Stomach (tissue), 9 donors: ENCODE results near the gene PNPLA4. TPM values are rescaled to one million over a fixed set of nuclear protein-coding genes. Genes with fewer than 3 reads are reported as not detected.
A peak's percentile ranks its signal among the peaks of the same experiment; 100 is the strongest.

Source experiments
- DNase-seq, 2 donors: peaks; one replicate each; pipeline versions ENCODE4 v3.0.0 to v3.0.0-alpha.2; 2013 to 2019
- H3K27ac ChIP-seq, 5 donors: fragments of 200-600 bp in 4 of 5; sonication (generic) in 4 of 5; one replicate each; pipeline ENCODE4 v1.5.1; 2013 to 2019; ENCODE audit warnings: mild to moderate bottlenecking in 1 of 5, moderate library complexity in 1 of 5
- H3K27me3 ChIP-seq, 3 donors: fragments of 200-600 bp; sonication (generic); one replicate each; pipeline ENCODE4 v1.5.1; 2017 to 2019; ENCODE audit warnings: mixed run types in 1 of 3
- H3K36me3 ChIP-seq, 4 donors: fragments of 200-600 bp; sonication (generic); 1 replicate in 3 of 4; 2 replicates in 1 of 4; pipeline ENCODE4 v1.5.1; 2016 to 2019
- H3K4me1 ChIP-seq, 4 donors: fragments of 200-600 bp; sonication (generic); one replicate each; pipeline ENCODE4 v1.5.1; 2016 to 2019
- H3K4me3 ChIP-seq, 4 donors: fragments of 200-600 bp; sonication (generic) in 3 of 4; one replicate each; pipeline ENCODE4 v1.5.1; 2016 to 2019; ENCODE audit warnings: mild to moderate bottlenecking in 1 of 4
- H3K9me3 ChIP-seq, 4 donors: fragments of 200-600 bp; sonication (generic); one replicate each; pipeline ENCODE4 v1.5.1; 2016 to 2019
- EP300 ChIP-seq: sonication (generic); formaldehyde crosslinking; IDR thresholded peaks from one replicate; pipeline ENCODE4 v1.6.1; 2017; ENCODE audit warnings: antibody characterized with exemption
- POLR2A ChIP-seq, 4 donors: fragments of 450-650 bp; IDR thresholded peaks; one replicate each; pipeline ENCODE4 v1.6.1; 2016; ENCODE audit warnings: antibody characterized with exemption in 4 of 4, control low read depth in 2 of 4, mild to moderate bottlenecking in 1 of 4, moderate library complexity in 1 of 4
- POLR2AphosphoS5 ChIP-seq, 3 donors: sonication (generic); formaldehyde crosslinking; IDR thresholded peaks; one replicate each; pipeline ENCODE4 v1.6.1; 2016; ENCODE audit warnings: antibody characterized with exemption in 3 of 3
- WGBS, 5 donors: extraction: QIAGEN DNeasy Blood & Tissue Kit in 3 of 5; methylation state at CpG; one replicate each; pipeline versions ENCODE4 v1.1.5 to v1.1.7; 2013 to 2018; 5-methylcytosine and 5-hydroxymethylcytosine counted together
- intact Hi-C: fragments of 100-400 bp; cut with DNase I; formaldehyde crosslinking; loops from one replicate; pipeline ENCODE4 v1.15.1; 2023; ENCODE audit warnings: low total_unique reads
- polyA plus RNA-seq, 3 donors: library from polyadenylated mRNA; stranded (reverse); fragments of 200-250 nt; gene quantifications; one replicate each; pipeline ENCODE4 v1.2.3, GENCODE V29; 2013
- total RNA-seq, 5 donors: library from RNA; depleted of rRNA; stranded (reverse); fragments of >200 nt; gene quantifications; one replicate each; pipeline versions ENCODE4 v1.1.0 to v1.2.3, GENCODE V29; 2014 to 2016
- TF ChIP-seq, protein P1 (sequence below), 7 experiments: fragments of 450-650 bp in 4 of 7; fragments of 200-600 bp in 3 of 7; sonication (generic) in 3 of 7; IDR thresholded peaks; one replicate each; pipeline ENCODE4 v1.5.1; 2016 to 2019; ENCODE audit warnings: antibody characterized with exemption in 7 of 7, control low read depth in 2 of 7, mild to moderate bottlenecking in 1 of 7
- donor health status: healthy with polysubstance abuse.
- donor health status: Bipolar disorder and iron deficiency.
- donor health status: healthy.

The PNPLA4 gene
- total and polyA plus RNA-seq, 8 donors = 1.4 to 28.6 (median 14.0) TPM; not detected in 1

DNA sequence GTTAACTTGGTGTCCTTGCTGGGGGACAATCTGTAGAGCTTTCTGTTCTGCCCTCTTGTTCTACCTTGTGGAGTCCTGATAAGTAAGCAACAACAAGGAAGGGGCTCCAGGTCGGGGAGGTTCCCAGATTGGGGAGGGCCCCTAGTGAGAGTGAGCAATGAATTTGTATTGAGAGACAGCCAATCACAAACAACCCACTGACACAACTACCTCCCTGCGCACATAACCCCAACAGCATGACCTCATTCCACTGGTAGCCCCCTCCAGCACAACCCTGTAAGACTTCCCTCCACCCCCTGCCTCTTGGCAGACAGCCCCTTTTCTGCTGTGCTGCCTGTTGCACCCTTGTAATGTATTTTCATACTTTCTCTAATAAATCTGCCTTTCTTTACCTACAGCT is 19.7 kb upstream of the PNPLA4 start:
- H3K4me1 ChIP-seq = no peaks in the 10 kb centered on the region
- no peaks in the 10 kb centered on the region for H3K9me3 ChIP-seq
- no peaks in the 10 kb centered on the region for H3K36me3 ChIP-seq
- intact Hi-C loops = no loop called here
- DNase-seq = no peak
- no peak overlapping the region for H3K27ac ChIP-seq
- H3K4me3 ChIP-seq = no peak overlapping the region
- 34 to 64% (median 51%) methylated on average over 2 of the region's 2 CpGs for WGBS, 5 donors
- TF ChIP-seq EP300 (no peak), POLR2A (IDR thresholded peaks at IDR 0.05) (no peak), POLR2AphosphoS5 (IDR thresholded peaks at IDR 0.05) (no peak)
- TF ChIP-seq, protein P1, sequence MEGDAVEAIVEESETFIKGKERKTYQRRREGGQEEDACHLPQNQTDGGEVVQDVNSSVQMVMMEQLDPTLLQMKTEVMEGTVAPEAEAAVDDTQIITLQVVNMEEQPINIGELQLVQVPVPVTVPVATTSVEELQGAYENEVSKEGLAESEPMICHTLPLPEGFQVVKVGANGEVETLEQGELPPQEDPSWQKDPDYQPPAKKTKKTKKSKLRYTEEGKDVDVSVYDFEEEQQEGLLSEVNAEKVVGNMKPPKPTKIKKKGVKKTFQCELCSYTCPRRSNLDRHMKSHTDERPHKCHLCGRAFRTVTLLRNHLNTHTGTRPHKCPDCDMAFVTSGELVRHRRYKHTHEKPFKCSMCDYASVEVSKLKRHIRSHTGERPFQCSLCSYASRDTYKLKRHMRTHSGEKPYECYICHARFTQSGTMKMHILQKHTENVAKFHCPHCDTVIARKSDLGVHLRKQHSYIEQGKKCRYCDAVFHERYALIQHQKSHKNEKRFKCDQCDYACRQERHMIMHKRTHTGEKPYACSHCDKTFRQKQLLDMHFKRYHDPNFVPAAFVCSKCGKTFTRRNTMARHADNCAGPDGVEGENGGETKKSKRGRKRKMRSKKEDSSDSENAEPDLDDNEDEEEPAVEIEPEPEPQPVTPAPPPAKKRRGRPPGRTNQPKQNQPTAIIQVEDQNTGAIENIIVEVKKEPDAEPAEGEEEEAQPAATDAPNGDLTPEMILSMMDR (IDR thresholded peaks at IDR 0.05) = no peak
- H3K27me3 ChIP-seq = no peaks in the 10 kb centered on the region

DNA sequence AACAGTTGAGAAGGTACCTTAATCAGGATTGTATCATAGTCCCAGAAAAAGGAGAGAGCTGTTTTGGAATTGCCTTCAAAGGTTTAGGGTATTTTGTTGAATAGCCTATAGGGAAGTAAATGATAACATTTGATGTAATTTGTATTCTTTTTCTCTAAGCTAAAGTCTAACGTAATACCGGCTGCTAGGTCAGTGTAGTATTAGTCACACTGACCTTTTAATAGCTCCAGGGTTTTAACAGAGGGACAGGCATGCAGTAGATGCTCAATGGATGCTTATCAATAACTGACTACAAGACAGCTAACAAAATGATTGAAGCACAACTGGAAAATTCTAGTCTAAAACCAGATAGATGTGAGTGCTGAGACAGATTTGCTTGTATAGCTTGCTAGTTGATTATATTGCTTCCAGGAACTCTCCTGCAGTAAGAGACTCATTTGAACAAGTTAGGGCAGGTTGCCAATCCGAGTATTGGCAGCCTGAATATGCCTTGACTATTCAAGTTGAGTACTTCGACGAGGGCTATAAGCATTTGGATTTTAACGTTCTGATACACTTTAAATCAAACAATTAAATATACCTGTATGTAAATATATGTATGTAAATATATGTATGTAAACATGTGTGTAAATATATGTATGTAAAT is 16.5 kb upstream of the PNPLA4 start:
- H3K27me3 ChIP-seq = no peaks in the 10 kb centered on the region
- no peak overlapping the region for H3K27ac ChIP-seq
- H3K36me3 ChIP-seq = no peaks in the 10 kb centered on the region
- peaks cover 0 to 7% (median 0%) of the 10 kb centered on the region in 4 donors for H3K4me1 ChIP-seq
- H3K9me3 ChIP-seq = no peaks in the 10 kb centered on the region
- WGBS, 5 donors = 21 to 59% (median 42%) methylated on average over 6 of the region's 6 CpGs
- TF ChIP-seq POLR2A (IDR thresholded peaks at IDR 0.05) (no peak), POLR2AphosphoS5 (IDR thresholded peaks at IDR 0.05) (no peak), EP300 (no peak)
- TF ChIP-seq, protein P1 (IDR thresholded peaks at IDR 0.05) = no peak
- intact Hi-C loops = no loop called here
- peak in 1 of 2 donors; percentile 39 for DNase-seq
- no peak overlapping the region for H3K4me3 ChIP-seq

DNA sequence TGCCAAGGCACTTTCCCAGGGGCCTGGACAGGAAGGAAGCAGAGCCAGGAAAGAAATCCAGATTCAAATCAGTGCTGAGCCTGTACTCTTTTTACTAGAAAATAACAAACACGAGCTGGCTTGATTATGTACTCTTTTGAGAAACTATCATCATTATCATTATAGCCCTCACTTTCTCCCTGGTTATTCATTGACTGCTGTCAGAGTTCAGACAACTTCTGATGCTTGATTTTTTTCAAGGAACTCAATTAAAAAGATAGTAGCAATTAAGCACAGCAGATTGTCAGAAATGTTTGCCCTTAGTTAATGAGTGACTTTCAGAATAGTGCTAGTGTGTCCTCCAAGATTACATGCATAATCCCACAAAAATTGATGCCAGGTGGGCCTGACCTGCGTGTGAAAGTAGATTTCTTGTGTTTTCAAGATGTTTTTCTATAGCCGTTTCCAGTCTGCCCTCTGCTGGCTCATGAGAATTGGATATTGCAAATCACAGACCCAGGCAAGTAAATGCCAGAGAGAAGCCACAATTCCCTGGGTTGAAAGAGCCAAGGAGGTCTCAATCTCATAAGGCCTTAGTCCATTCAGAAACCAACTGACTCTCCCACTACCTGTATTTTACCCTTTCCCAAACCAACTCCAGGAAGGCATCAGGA is 14.3 kb upstream of the PNPLA4 start:
- peak in 1 of 2 donors; percentile 51 for DNase-seq
- Histone ChIP-seq H3K4me1 (peaks cover 0 to 7% (median 0%) of the 10 kb centered on the region in 4 donors), H3K4me3 (no peak overlapping the region), H3K36me3 (no peaks in the 10 kb centered on the region), H3K9me3 (no peaks in the 10 kb centered on the region), H3K27ac (no peak overlapping the region), H3K27me3 (no peaks in the 10 kb centered on the region)
- TF ChIP-seq EP300 (no peak), POLR2A (IDR thresholded peaks at IDR 0.05) (no peak), POLR2AphosphoS5 (IDR thresholded peaks at IDR 0.05) (no peak)
- TF ChIP-seq, protein P1 (IDR thresholded peaks at IDR 0.05) = no peak
- 2 to 25% (median 7%) methylated on average over 3 of the region's 3 CpGs for WGBS, 5 donors
- intact Hi-C loops = no loop called here

DNA sequence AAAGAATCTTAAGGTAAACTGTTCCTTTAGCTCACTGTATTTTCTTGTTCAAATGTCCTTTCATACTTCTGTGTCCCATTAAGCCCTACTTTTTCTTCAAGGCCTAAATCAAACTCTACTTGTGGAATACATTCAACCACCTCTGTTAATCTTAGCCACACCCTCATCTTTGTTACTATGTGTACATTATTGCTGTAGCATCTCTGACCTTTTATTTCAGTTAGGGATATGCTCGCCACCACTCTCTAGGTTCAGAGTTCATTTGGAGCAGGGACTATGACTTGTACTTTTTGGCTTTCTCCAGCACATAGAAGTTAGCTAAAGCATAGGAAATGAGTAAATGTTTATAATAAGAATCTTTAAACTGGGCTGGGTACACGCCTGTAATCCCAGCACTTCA is 6.8 kb upstream of the PNPLA4 start:
- intact Hi-C loops = no loop called here
- no peak for TF ChIP-seq POLR2AphosphoS5 (IDR thresholded peaks at IDR 0.05)
- TF ChIP-seq EP300 = no peak
- TF ChIP-seq POLR2A (IDR thresholded peaks at IDR 0.05) = no peak
- TF ChIP-seq, protein P1 (IDR thresholded peaks at IDR 0.05) = no peak
- Histone ChIP-seq H3K4me3 (no peak overlapping the region), H3K27ac (no peak overlapping the region), H3K27me3 (no peaks in the 10 kb centered on the region), H3K9me3 (no peaks in the 10 kb centered on the region), H3K4me1 (no peaks in the 10 kb centered on the region), H3K36me3 (no peaks in the 10 kb centered on the region)
- no peak for DNase-seq
- WGBS, 5 donors = 54 to 88% (median 71%) methylated on average over 2 of the region's 2 CpGs
